LoVo (cell line): ENCODE measurements around the gene SELENOV.
"Not testable (repeated sequence)": the region's sequence is repeated elsewhere in the genome, so short reads cannot be mapped to it uniquely, and the experiment has no call there.

Experiments
- DNase-seq: peaks from one replicate; pipeline ENCODE4 v3.0.0-alpha.2; 2016; ENCODE audit warnings: low spot score

SELENOV gene

DNA sequence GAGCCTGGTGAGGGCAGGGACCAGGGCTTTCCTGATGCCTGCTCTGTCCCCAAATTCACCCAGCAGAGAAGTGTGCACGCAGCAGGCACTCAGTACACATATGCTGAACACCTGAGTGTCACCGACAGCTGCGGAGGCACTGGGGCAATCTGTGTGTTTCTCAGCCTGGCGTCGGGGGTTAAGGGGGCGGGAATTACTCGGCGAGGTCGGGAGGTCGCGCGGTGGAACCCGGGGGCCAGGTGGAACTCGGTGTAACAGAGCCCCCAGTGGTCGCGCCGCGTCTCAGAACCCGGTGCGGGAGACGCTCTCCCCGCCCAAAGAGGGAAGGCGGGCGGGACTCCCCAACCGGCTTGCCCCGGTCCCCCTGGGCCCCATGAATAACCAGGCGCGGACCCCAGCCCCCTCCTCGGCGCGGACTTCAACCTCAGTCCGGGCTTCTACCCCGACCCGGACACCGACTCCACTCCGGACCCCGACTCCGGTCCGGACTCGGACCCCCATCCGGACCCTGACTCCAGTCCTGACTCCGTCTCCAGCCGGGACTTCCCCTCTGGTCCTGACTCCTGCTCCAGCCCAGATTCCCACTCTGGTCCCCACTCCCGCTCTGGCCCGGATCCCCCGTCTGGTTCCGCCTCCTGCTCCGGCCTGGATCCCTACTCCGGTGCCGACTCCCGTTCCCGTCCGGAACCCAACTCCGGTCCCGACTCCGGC lies at the start of gene SELENOV:
Gene SELENOV, plus strand, starts transcription at position 300 of the 711 bp plus-strand sequence. Its CDS starts 74 bp downstream, at position 374.
- DNase-seq, result no peak

GRCh38 chr19:39465956-39466747 lies 48.8 kb upstream of the SELENOV start:
- DNase-seq, result no peak

DNA sequence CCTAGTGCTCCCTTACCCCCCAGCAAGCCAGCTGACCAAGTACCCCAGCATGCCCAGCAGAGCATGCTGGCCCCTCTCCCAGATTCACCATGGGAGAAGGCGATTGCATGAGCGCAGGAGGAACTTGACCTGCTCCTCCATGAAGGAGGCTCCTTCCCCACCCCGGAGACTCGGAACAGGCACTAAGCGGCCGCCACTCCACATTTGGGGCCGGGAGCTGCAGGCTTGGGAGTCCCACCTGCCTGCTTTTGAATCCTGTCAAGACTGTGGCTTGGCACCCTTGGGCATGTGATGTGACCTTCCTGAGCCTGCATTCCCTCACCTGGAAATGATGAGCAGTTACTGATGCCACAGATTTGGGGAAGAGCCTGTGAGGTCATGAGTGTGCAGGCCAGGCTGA lies 47.0 kb upstream of the SELENOV start:
- DNase-seq, result no peak

DNA sequence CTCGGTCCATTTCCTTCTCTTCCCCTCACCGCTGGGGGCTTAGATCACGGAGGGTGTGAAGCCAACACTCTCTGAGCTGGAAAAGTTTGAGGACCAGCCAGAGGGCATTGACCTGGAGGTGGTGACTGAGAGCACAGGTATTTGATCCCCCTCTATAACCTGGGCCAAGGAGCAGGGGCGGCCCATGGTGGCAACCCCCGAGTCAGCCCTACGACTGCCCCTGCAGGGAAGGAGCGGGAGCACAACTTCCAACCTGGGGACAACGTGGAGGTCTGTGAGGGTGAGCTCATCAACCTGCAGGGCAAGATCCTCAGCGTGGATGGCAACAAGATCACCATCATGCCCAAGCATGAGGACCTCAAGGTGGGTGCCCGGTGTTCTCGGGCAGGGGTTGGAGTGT lies 45.9 kb upstream of the SELENOV start:
- DNase-seq, result no peak

DNA sequence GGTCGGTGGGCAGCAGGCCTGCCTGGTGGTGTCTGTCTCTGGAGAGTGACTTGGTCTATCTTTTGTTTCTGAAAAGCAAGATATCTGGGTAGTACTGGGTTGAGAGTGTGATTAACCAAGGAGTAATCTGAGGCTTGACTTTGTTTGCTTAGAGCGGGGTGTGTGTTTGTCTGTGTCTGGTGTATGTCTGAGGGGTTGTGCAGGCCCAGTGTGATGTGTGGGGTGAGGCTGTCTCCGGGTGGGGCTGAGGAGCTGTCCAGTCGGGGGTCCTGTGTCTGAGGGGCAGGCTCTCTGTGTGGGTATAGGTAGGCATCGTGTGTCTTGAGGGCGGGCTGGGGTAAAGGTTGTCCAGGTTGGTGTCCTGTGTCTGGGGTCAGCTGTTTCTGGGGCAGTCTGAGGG lies 45.4 kb upstream of the SELENOV start:
- no peak for DNase-seq

DNA sequence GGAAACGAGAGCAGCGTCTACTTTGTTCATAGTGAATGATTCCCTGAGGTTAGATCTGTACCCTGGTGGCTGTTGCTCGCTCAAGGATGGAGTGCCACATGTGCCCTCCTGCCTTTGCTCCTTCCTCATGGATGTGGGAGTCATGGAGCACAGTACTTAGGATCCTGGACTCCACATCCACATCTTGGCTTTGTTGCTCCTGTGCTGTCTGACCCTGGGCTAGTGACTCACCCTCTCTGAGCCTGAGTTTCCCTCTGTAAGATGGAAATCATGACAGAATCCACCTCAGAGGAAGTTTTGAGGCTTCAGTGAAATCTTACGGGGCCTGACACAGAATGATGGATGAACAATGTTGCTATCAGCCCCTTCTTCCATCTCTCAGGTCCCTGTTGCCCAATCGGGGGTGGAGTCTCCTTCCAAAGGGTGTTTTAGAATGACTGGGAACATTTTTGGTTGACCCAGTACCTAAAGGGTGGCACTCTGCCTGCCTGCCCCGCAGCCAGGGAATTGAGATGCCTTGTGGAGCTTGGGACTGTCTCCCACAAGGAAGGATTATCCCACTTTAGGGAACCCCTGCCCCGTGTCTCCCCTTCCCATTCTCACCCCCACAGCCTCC lies 44.1 kb upstream of the SELENOV start:
- no peak for DNase-seq

DNA sequence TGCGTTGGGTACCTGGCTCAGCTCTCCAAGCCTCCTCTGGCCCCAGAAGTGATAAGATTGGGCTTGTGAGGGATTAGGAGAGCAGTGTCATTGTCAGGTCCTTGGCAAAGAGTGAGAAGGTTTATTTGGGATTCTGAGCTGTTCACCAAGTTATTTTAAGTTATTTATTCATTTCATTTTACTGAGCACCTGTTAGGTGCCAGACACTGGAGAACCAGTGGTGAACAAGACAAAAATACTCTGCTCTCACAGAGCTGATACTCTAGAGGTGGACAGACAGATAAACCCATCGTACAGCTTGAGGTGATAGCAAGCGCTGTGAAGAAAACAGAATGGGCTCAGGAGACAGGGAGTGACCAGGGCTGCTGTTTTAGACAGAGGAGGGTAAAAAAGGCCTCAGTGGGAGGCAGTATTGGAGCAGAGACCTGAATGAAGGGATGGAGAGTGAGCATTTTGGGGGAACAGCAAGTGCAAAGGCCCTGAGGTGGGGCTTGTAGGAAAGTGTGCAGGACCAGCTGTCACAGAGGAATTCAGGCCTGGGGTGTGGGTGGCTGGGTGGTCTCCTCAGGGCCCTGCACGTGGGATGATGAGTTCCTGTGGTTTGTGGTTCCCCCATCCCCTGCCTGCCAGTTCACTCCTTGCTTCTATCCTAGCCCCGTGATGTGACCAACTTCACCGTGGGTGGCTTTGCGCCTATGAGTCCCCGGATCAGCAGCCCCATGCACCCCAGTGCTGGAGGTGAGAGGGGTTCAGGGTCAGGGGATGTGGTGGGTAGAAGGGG lies 43.0 kb upstream of the SELENOV start:
- no peak for DNase-seq

- DNase-seq, result no peak
These were observed 42.0 kb upstream of the SELENOV start for GRCh38 chr19:39472746-39473442.

GRCh38 chr19:39473443-39473960 lies 41.4 kb upstream of the SELENOV start:
- no peak for DNase-seq

- no peak for DNase-seq
These were observed 40.8 kb upstream of the SELENOV start for GRCh38 chr19:39474139-39474620.

GRCh38 chr19:39475748-39476147 lies 39.2 kb upstream of the SELENOV start:
- no peak for DNase-seq

DNA sequence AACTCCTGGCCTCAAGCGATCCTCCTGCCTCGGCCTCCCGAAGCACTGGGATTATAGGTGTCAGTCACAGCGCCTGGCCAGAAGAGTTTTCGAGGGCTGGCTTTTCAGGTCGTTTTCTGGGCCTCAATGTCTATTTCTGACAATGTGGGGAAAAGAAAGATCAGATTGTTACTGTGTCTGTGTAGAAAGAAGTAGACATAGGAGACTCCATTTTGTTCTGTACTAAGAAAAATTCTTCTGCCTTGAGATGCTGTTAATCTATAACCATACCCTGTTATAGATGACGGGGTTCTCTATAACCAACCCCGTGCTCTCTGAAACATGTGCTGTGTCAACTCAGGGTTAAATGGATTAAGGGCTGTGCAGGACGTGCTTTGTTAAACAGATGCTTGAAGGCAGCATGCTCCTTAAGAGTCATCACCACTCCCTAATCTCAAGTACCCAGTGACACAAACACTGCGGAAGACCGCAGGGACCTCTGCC lies 35.6 kb upstream of the SELENOV start:
- DNase-seq, result not testable (repeated sequence)

GRCh38 chr19:39479916-39480315 lies 35.0 kb upstream of the SELENOV start:
- DNase-seq, result no peak

DNA sequence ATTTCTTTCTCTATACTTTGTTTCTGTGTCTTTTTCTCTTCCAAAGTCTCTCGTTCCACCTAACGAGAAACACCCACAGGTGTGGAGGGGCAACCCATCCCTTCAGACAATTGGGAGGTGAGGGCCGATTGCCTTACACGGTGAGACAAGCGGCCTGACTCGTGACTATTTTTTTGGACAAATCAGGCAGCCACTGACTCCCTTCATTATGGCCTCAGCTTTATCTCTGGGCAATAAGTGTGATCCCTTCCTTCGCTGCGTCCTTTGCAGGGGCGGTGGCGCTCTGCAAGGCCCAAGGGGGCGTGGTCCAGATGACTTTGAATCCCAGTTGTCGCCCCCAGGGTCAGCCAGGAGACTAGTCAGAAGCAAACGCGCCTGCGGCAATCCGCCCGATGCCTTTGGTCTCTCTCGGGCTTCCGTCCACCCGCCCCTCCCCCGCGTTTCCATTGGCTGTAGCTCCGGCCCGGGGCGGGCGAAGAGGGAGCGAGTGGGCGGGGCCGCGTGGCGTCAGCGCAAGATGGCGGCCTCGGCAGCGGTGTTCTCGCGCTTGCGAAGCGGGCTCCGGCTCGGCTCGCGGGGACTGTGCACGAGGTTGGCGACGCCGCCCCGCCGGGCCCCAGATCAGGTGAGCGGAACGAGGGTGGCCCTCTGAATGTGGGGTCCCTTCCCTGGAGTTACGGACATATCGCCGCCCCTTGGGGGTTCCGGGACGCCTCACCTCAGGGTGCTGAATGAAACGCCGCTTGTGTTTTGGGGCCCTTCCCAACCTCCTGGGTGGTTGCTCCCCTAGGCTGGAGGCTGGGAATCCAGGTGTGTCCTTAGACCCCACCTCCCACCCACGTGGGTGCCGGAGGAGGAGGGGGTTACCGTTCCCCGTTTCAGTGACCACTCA lies 34.4 kb upstream of the SELENOV start, which contains the start of gene TIMM50:
Gene TIMM50, plus strand, starts transcription at position 502 of the 892 bp plus-strand sequence. Its CDS starts 16 bp downstream, at position 518.
- peak; percentile 97 for DNase-seq

- no peak for DNase-seq
These were observed 33.8 kb upstream of the SELENOV start for GRCh38 chr19:39481229-39481545.

DNA sequence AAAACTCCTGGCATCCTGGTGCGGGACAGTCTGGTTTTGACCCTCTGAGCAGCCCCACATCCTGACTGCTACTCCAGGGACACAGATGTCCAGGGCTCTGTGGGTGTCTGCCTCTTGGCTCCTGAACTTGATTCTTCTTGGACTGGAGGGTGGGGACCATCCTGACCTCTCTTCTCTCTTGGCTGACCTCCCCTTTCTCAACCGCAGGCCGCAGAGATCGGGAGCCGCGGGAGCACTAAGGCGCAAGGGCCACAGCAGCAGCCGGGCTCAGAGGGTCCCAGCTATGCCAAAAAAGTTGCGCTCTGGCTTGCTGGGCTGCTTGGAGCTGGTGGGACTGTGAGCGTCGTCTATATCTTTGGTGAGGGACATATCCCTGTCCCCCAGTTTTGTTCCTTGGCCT lies 33.3 kb upstream of the SELENOV start:
- DNase-seq, result no peak

- DNase-seq, result no peak
These were observed 31.8 kb upstream of the SELENOV start for GRCh38 chr19:39483141-39483540.

- DNase-seq, result no peak
These were observed 25.2 kb upstream of the SELENOV start for GRCh38 chr19:39489756-39490155.

DNA sequence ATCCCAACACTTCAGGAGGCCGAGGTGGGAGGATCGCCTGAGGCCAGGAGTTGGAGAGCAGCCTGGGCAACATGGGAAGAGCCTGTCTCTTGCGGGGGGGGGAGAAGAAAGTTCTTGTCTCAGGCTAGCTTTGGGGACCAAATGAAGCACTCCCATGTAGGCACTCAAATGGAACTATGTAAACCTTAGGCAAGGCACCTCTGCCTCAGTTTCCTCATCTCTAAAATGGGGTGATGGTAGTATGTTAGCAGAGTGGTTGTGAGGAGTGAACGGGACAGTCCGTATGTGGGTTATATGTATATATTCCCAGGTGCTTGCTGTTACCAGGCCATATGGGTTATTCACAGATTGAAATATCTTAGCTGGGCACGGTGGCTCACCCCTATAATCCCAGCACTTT lies 22.7 kb upstream of the SELENOV start:
- no peak for DNase-seq

DNA sequence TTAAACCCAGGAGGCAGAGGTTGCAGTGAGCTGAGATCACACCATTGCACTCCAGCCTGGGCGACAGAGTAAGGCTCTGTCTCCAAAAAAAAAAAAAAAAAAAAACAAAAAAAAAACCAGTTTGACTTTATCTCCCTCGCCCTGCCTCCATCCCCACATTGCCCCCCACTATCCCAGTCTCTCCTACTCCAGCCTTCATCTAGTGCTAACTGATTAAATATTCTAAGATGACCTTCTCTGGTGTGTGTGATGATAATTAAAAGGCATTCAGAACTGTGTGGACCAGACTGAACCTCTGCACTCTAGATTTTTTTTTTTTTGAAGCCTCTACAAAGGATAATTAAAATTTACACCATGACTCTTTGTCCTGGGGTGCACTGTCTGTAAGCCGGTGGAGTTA lies 22.2 kb upstream of the SELENOV start:
- no peak for DNase-seq
